OCI-LY7 (cell line): ENCODE results near the gene LRPAP1.

Source experiments
- CTCF ChIP-seq: fragments of 200-600 bp; sonication (generic); conservative IDR thresholded peaks from 2 replicates; pipeline ENCODE4 v1.5.1; 2014; ENCODE audit warnings: mild to moderate bottlenecking, antibody characterized with exemption, low read length, moderate library complexity, mixed read lengths
- EZH2phosphoT487 ChIP-seq: fragments of 200-600 bp; sonication (generic); IDR thresholded peaks from 2 replicates; pipeline ENCODE4 v1.6.1; 2018; ENCODE audit warnings: low read depth, borderline replicate concordance, mild to moderate bottlenecking, mixed run types, antibody characterized with exemption, low read length, moderate library complexity, mixed read lengths

- TF ChIP-seq CTCF (no peak), EZH2phosphoT487 (no peak)
Measured at GRCh38 chr4:3520796-3521600, 11.2 kb downstream of the LRPAP1 start.
